ENCODE results near the gene UQCC3.
"Not testable (repeated sequence)": the region's sequence is repeated elsewhere in the genome, so short reads cannot be mapped to it uniquely, and the experiment has no call there.

The UQCC3 gene

DNA sequence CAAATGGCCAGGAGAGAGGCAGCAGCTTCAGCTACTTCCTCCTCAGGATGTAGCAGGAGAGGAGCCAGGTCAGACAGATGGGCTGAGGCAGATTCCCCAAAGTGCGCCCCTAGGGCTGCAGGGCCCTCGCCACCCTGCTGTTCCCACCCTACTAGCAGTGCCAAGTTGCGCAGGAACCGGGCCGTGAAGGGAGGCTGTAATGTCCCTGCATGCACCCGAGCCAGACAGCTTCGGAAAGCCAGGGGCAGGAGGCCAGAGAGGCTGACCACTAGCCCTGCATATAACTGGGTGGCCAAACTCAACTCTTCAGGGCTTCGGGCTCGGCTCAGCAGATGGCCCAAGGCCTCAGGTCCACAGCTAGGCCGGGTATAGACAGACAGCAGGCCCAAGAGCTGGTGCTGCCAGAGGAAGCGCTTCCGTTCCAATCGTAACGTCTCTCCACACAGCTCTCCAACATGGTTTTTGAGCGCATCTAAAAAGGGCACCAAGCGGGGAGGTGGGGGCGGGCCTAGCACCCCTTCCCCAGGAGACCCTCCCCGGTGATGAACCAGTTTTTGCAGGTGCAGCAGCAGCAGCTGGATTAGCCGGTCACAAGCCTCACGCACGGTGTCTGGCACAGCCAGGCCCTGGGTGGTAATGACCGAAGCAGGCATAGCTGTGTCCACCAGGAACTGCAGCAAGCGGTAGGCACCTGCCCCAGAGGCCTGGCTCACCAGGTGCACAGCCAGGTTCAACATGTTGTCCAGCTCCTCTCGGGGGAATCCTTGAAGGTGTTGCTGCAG lies 23.1 kb upstream of the UQCC3 start:
- Histone ChIP-seq H3K9me3 (ENCODE audit: control insufficient read depth in 2 of 2, low read length in 2 of 2) (no peaks in the 10 kb centered on the region), H3K27ac (ENCODE audit: low read length) (no peak overlapping the region), H3K9ac (ENCODE audit: low read length in 2 of 2) (no peak overlapping the region), H3K4me3 (ENCODE audit: low read length in 2 of 2) (no peak overlapping the region), H3K36me3 (ENCODE audit: control insufficient read depth in 2 of 2, insufficient read depth in 2 of 2, low read length in 2 of 2) (peaks cover 18 to 20% of the 10 kb centered on the region in 2 donors), H3K4me1 (ENCODE audit: control insufficient read depth, insufficient read depth, low read length) (peaks cover 37% of the 10 kb centered on the region), H3K27me3 (ENCODE audit: control insufficient read depth in 1 of 2, insufficient read depth in 2 of 2, low read length in 2 of 2) (no peaks in the 10 kb centered on the region)

DNA sequence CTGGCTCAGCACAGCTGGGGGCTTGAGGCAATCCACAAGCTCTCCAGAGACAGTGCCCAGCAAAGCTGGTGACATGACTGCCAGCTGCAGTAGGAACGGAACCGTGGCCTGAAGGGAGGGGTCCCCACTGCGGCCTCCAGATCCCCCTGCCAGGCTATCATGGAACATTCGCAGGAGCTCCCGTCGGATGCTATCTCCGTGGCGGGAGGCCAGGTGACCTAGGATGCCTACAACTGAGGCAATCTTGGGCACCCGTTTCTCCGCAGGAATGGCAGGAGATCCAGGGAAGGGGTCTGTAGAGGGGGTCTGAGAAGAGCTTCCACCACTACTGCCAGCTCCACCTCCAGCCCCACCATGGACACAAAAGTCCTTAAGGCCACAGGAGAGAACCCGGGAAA lies 22.5 kb upstream of the UQCC3 start:
- Histone ChIP-seq H3K27ac (ENCODE audit: low read length) (no peak overlapping the region), H3K4me1 (ENCODE audit: control insufficient read depth, insufficient read depth, low read length) (peaks cover 37% of the 10 kb centered on the region), H3K4me3 (ENCODE audit: low read length in 2 of 2) (no peak overlapping the region), H3K27me3 (ENCODE audit: control insufficient read depth in 1 of 2, insufficient read depth in 2 of 2, low read length in 2 of 2) (no peaks in the 10 kb centered on the region), H3K36me3 (ENCODE audit: control insufficient read depth in 2 of 2, insufficient read depth in 2 of 2, low read length in 2 of 2) (peaks cover 18 to 20% of the 10 kb centered on the region in 2 donors), H3K9ac (ENCODE audit: low read length in 2 of 2) (no peak overlapping the region), H3K9me3 (ENCODE audit: control insufficient read depth in 2 of 2, low read length in 2 of 2) (no peaks in the 10 kb centered on the region)

DNA sequence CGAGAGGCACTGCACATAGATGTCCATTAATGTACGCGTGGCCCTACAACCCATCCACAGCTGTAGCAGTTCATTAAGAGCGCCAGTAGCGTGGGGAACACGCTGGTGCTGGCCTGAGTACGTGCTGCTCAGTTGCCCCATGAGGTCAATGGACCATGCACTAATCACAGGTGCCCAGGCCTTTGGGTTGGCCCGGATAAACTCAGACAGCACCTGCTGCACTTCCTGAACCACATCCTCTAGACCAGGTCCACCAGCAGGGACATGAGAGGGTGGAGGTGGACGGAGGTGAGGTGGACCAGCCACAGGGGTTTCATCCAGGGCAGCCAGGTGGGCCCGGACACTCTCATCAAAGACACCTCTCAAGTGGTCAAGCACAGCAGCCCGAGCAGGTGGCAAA lies 22.0 kb upstream of the UQCC3 start:
- no peak overlapping the region for H3K27ac ChIP-seq (ENCODE audit: low read length)
- no peaks in the 10 kb centered on the region for H3K9me3 ChIP-seq (ENCODE audit: control insufficient read depth in 2 of 2, low read length in 2 of 2)
- no peak overlapping the region for H3K4me3 ChIP-seq (ENCODE audit: low read length in 2 of 2)
- peaks cover 16% of the 10 kb centered on the region in 2 donors for H3K36me3 ChIP-seq (ENCODE audit: control insufficient read depth in 2 of 2, insufficient read depth in 2 of 2, low read length in 2 of 2)
- H3K27me3 ChIP-seq (ENCODE audit: control insufficient read depth in 1 of 2, insufficient read depth in 2 of 2, low read length in 2 of 2) = no peaks in the 10 kb centered on the region
- H3K9ac ChIP-seq (ENCODE audit: low read length in 2 of 2) = no peak overlapping the region
- peaks cover 37% of the 10 kb centered on the region for H3K4me1 ChIP-seq (ENCODE audit: control insufficient read depth, insufficient read depth, low read length)

GRCh38 chr11:62650283-62650682 lies 21.2 kb upstream of the UQCC3 start:
- H3K27me3 ChIP-seq (ENCODE audit: control insufficient read depth in 1 of 2, insufficient read depth in 2 of 2, low read length in 2 of 2); H3K9me3 ChIP-seq (ENCODE audit: control insufficient read depth in 2 of 2, low read length in 2 of 2); H3K27ac ChIP-seq (ENCODE audit: low read length); H3K9ac ChIP-seq (ENCODE audit: low read length in 2 of 2); H3K4me3 ChIP-seq (ENCODE audit: low read length in 2 of 2): not testable (repeated sequence)
- Histone ChIP-seq H3K4me1 (ENCODE audit: control insufficient read depth, insufficient read depth, low read length) (peaks cover 32% of the 10 kb centered on the region), H3K36me3 (ENCODE audit: control insufficient read depth in 2 of 2, insufficient read depth in 2 of 2, low read length in 2 of 2) (peaks cover 16% of the 10 kb centered on the region in 2 donors)

GRCh38 chr11:62652161-62653006 lies 19.1 kb upstream of the UQCC3 start:
- Histone ChIP-seq H3K4me3 (ENCODE audit: low read length in 2 of 2) (peak overlapping the region; percentile 94 to 98), H3K4me1 (ENCODE audit: control insufficient read depth, insufficient read depth, low read length) (peaks cover 17% of the 10 kb centered on the region), H3K9me3 (ENCODE audit: control insufficient read depth in 2 of 2, low read length in 2 of 2) (no peaks in the 10 kb centered on the region), H3K36me3 (ENCODE audit: control insufficient read depth in 2 of 2, insufficient read depth in 2 of 2, low read length in 2 of 2) (peaks cover 16% of the 10 kb centered on the region in 2 donors), H3K9ac (ENCODE audit: low read length in 2 of 2) (peak overlapping the region; percentile 98), H3K27ac (ENCODE audit: low read length) (peak overlapping the region; percentile 85), H3K27me3 (ENCODE audit: control insufficient read depth in 1 of 2, insufficient read depth in 2 of 2, low read length in 2 of 2) (no peaks in the 10 kb centered on the region)

DNA sequence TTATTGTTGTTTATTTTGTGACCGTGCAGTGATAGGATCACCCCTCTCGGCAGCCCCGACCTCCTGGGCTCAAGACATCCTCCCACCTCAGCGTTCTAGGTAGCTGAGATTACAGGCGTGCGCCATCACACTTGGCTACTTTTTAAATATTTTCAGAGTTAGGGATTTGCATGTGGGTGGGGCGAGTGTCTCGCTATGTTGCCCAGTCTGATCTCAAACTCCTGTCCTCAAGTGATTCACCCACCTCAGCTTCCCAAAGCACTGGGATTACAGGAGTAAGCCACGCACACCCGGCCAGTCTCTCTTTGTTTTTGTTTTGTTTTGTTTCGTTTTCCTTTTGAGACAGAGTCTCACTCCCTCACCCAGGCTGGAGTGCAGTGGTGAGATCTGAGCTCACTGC lies 17.2 kb upstream of the UQCC3 start:
- no peak overlapping the region for H3K27ac ChIP-seq (ENCODE audit: low read length)
- no peaks in the 10 kb centered on the region for H3K27me3 ChIP-seq (ENCODE audit: control insufficient read depth in 1 of 2, insufficient read depth in 2 of 2, low read length in 2 of 2)
- peaks cover 3 to 5% of the 10 kb centered on the region in 2 donors for H3K36me3 ChIP-seq (ENCODE audit: control insufficient read depth in 2 of 2, insufficient read depth in 2 of 2, low read length in 2 of 2)
- no peaks in the 10 kb centered on the region for H3K9me3 ChIP-seq (ENCODE audit: control insufficient read depth in 2 of 2, low read length in 2 of 2)
- H3K9ac ChIP-seq (ENCODE audit: low read length in 2 of 2) = no peak overlapping the region
- H3K4me1 ChIP-seq (ENCODE audit: control insufficient read depth, insufficient read depth, low read length) = peaks cover 15% of the 10 kb centered on the region
- no peak overlapping the region for H3K4me3 ChIP-seq (ENCODE audit: low read length in 2 of 2)

DNA sequence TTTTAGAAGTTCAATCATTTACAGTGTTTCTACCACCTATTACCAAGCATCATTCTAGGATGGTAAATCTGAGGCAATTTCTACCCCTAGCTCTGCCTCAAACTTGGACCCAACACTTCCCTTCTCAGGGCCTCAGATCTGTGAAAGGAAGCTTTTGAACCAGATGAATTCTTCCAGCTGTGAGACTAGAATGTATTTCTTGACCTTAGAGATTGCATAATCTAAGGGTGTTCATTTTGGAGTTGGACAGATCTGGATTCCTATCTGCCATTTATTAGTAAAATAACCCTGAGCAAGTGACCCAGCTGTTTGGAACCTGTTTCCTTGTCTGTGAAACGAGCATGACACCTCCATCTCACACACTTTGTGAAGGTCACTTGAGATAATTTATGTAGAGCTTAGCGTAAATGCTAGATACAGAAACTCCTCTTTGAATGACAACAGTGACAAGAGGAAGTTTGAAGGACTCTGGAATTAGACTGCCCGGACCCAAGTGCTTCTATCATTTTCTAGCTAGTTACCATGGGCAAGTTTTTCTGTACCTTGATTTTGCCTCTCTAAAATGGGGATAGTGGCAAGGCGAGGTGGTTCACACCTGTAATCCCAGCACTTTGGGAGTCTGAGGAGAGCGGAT lies 14.6 kb upstream of the UQCC3 start:
- H3K27ac ChIP-seq (ENCODE audit: low read length) = no peak overlapping the region
- no peaks in the 10 kb centered on the region for H3K9me3 ChIP-seq (ENCODE audit: control insufficient read depth in 2 of 2, low read length in 2 of 2)

DNA sequence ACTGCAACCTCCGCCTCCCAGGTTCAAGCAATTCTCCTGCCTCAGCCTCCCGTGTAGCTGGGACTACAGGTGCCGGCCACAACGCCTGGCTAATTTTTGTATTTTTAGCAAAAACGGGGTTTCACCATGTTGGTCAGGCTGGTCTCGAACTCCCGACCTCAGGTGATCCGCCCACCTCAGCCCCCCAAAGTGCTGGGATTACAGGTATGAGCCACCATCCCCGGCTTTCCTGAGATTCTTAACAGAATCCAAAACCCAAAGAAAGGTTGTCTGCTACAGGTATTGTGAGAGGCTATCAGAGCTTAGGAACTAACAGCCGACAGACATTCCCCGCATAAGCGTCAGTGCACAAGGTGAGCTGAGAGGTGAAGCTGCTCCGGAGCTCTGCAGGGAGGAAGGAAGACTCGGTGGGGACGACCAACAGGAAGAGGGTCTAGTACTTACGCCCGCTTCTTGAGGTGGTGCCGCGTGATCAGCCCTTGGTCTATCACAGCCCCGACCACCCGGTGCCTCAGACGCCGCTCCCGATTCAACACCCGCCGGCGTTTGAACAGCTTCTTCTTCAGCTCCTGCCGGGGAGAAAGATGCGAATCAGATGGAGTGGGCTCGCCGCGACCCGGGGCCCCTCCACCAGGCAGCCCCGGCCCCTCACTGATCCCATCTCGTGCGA lies 6.9 kb upstream of the UQCC3 start:
- Histone ChIP-seq H3K4me3 (ENCODE audit: low read length in 2 of 2) (peak overlapping the region; percentile 79 to 97), H3K9me3 (ENCODE audit: control insufficient read depth in 2 of 2, low read length in 2 of 2) (no peaks in the 10 kb centered on the region), H3K27ac (ENCODE audit: low read length) (peak overlapping the region; percentile 88), H3K27me3 (ENCODE audit: control insufficient read depth in 1 of 2, insufficient read depth in 2 of 2, low read length in 2 of 2) (no peaks in the 10 kb centered on the region), H3K9ac (ENCODE audit: low read length in 2 of 2) (peak overlapping the region; percentile 91 to 93), H3K4me1 (ENCODE audit: control insufficient read depth, insufficient read depth, low read length) (peaks cover 33% of the 10 kb centered on the region), H3K36me3 (ENCODE audit: control insufficient read depth in 2 of 2, insufficient read depth in 2 of 2, low read length in 2 of 2) (peaks cover 4 to 7% of the 10 kb centered on the region in 2 donors)

More for the DNA sequence above, 14.6 kb upstream of the UQCC3 start:
- Histone ChIP-seq H3K4me1 (ENCODE audit: control insufficient read depth, insufficient read depth, low read length) (peaks cover 10% of the 10 kb centered on the region), H3K36me3 (ENCODE audit: control insufficient read depth in 2 of 2, insufficient read depth in 2 of 2, low read length in 2 of 2) (no peaks in the 10 kb centered on the region), H3K9ac (ENCODE audit: low read length in 2 of 2) (no peak overlapping the region), H3K27me3 (ENCODE audit: control insufficient read depth in 1 of 2, insufficient read depth in 2 of 2, low read length in 2 of 2) (no peaks in the 10 kb centered on the region), H3K4me3 (ENCODE audit: low read length in 2 of 2) (no peak overlapping the region)

DNA sequence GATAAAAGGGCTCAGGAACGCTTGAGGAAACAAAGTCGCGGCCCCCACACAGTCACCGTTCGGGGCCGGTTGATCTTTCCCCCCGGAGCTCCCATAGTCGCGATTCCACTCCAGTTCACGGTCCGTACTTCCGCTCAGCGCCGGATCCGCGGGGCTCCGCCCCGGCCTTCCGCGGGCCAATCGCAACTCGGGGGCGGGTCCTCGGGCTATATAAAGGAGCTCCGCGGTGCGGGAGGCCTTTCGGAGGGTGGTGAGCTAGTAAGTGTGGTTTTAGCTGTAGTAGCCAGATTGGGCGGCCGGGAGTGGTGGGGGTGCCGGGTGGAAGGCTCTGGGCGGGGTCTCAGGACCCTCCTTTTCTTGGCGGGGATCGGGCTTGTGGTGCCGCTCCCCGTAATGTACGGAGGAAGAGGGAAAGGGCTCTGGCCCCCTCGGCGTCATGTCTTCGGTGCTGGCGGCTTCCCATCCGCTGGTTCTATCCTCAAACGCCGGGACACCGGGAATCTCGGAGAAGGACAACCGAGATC lies 6.3 kb upstream of the UQCC3 start, which contains the start of the genes C11orf98 and CSKMT:
C11orf98 (minus strand) TSS at position 136 of the 524 bp plus-strand sequence; CDS start at position 95, 41 bp downstream.
CSKMT (plus strand) TSS at position 238 of the 524 bp plus-strand sequence. CDS start 568 bp downstream, outside the sequence.
- Histone ChIP-seq H3K4me3 (ENCODE audit: low read length in 2 of 2) (peak within 1 kb of the TSS; percentile 79 to 97), H3K4me1 (ENCODE audit: control insufficient read depth, insufficient read depth, low read length) (peaks cover 33% of the 10 kb centered on the region), H3K27me3 (ENCODE audit: control insufficient read depth in 1 of 2, insufficient read depth in 2 of 2, low read length in 2 of 2) (no peaks in the 10 kb centered on the region), H3K9me3 (ENCODE audit: control insufficient read depth in 2 of 2, low read length in 2 of 2) (no peaks in the 10 kb centered on the region), H3K9ac (ENCODE audit: low read length in 2 of 2) (peak within 1 kb of the TSS; percentile 91 to 93), H3K36me3 (ENCODE audit: control insufficient read depth in 2 of 2, insufficient read depth in 2 of 2, low read length in 2 of 2) (peaks cover 4 to 7% of the 10 kb centered on the region in 2 donors), H3K27ac (ENCODE audit: low read length) (peak within 1 kb of the TSS; percentile 88)

Data from stomach smooth muscle (tissue), 2 donors.